ENCODE results near the gene NOSIP. TPM values are rescaled to one million over a fixed set of nuclear protein-coding genes. Genes with fewer than 3 reads are reported as not detected.
A peak's percentile ranks its signal among the peaks of the same experiment; 100 is the strongest.

Gene NOSIP
- total RNA-seq, 2 experiments from 2014 or later = 202 to 203 TPM

DNA sequence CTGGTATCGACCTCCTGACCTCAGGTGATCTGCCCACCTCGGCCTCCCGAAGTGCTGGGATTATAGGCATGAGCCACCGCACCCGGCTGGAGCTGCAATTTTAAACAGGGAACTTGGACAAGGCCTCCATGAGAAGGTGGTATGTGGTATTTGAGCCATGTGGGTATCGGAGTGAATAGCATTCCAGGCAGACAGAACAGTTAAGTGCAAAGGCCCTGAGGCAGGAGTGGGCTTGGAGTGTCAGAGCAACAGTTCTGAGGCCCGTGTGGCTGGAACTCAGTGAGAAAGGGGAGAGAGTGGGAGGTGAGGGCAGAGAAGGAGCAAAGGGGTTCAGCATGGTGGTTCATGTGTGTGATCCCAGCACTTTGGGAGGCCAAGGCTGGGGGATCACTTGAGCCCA, 49.6 kb downstream of the NOSIP start:
- Histone ChIP-seq H3K4me1 (ENCODE audit: insufficient read depth, low read length) (peaks cover 43% of the 10 kb centered on the region), H3K27me3 (ENCODE audit: control insufficient read depth in 1 of 2, insufficient read depth in 2 of 2, low read length in 2 of 2) (no peaks in the 10 kb centered on the region), H3K27ac (ENCODE audit: low read depth in 1 of 2, low read length in 2 of 2) (no peak overlapping the region), H3K36me3 (ENCODE audit: insufficient read depth, low read length) (no peaks in the 10 kb centered on the region), H3K4me3 (ENCODE audit: low read length) (no peak overlapping the region), H3K9me3 (ENCODE audit: control insufficient read depth in 1 of 2, insufficient read depth in 1 of 2, low read length in 2 of 2) (no peaks in the 10 kb centered on the region)
- no peaks in the 10 kb centered on the region for H3K9me3 Mint-ChIP-seq
- intact Hi-C loops (cut with DNase I, micrococcal nuclease) = no loop called here
- no peak overlapping the region for H3K4me3 Mint-ChIP-seq
- no peak overlapping the region for H3K27ac Mint-ChIP-seq
- POLR2A ChIA-PET = no interaction called here
- no peak for TF ChIP-seq CTCF (IDR thresholded peaks at IDR 0.05)
- CTCF ChIA-PET = interaction anchor here (0.6 to 1.7 kb wide), 3 partner anchors 16 to 313 kb away, joined by 4 read pairs; no protein-coding TSS in a partner anchor
- peaks cover 42% of the 10 kb centered on the region for H3K4me1 Mint-ChIP-seq (ENCODE audit: low read depth)
- ATAC-seq (ENCODE audit: poor library complexity) (no peak), DNase-seq (no peak)
- H3K27me3 Mint-ChIP-seq = no peaks in the 10 kb centered on the region
- peaks cover 5% of the 10 kb centered on the region for H3K36me3 Mint-ChIP-seq (ENCODE audit: low read depth)

- no peaks in the 10 kb centered on the region for H3K27me3 Mint-ChIP-seq
- POLR2A ChIA-PET = interaction anchor here (1.0 to 1.6 kb wide), 9 partner anchors 15 to 62 kb away, joined by 4 to 12 read pairs (median 6); partner anchors contain the start of gene FCGRT
Measured at GRCh38 chr19:49528211-49528771, 52.1 kb downstream of the NOSIP start.

GRCh38 chr19:49524812-49525455, 55.4 kb downstream of the NOSIP start:
- no peaks in the 10 kb centered on the region for H3K9me3 Mint-ChIP-seq
- TF ChIP-seq CTCF (IDR thresholded peaks at IDR 0.05) = no peak
- ATAC-seq (ENCODE audit: poor library complexity) (no peak), DNase-seq (no peak)
- intact Hi-C loops (cut with DNase I, micrococcal nuclease) = loop anchor here in 1 of 2 experiments (2.0 kb wide), 1 partner anchor 14 kb away; no protein-coding TSS in a partner anchor
- peaks cover 15% of the 10 kb centered on the region for H3K4me1 ChIP-seq (ENCODE audit: insufficient read depth, low read length)
- H3K27ac Mint-ChIP-seq = no peak overlapping the region
- H3K4me3 Mint-ChIP-seq = peak overlapping the region; percentile 15
- CTCF ChIA-PET = interaction anchor here (1.4 kb wide), 1 partner anchor 22 kb away, joined by 5 read pairs; no protein-coding TSS in a partner anchor
- no peak overlapping the region for H3K4me3 ChIP-seq (ENCODE audit: low read length)
- no peaks in the 10 kb centered on the region for H3K9me3 ChIP-seq (ENCODE audit: control insufficient read depth in 1 of 2, insufficient read depth in 1 of 2, low read length in 2 of 2)
- no peak overlapping the region for H3K27ac ChIP-seq (ENCODE audit: low read depth in 1 of 2, low read length in 2 of 2)
- H3K36me3 ChIP-seq (ENCODE audit: insufficient read depth, low read length) = peaks cover 2% of the 10 kb centered on the region
- H3K4me1 Mint-ChIP-seq (ENCODE audit: low read depth) = peaks cover 22% of the 10 kb centered on the region
- H3K27me3 ChIP-seq (ENCODE audit: control insufficient read depth in 1 of 2, insufficient read depth in 2 of 2, low read length in 2 of 2) = no peaks in the 10 kb centered on the region
- H3K36me3 Mint-ChIP-seq (ENCODE audit: low read depth) = peaks cover 20% of the 10 kb centered on the region
- POLR2A ChIA-PET = no interaction called here
- H3K27me3 Mint-ChIP-seq = no peaks in the 10 kb centered on the region

More at GRCh38 chr19:49528211-49528771, 52.1 kb downstream of the NOSIP start:
- no peak overlapping the region for H3K27ac ChIP-seq (ENCODE audit: low read depth in 1 of 2, low read length in 2 of 2)
- no peak overlapping the region for H3K27ac Mint-ChIP-seq
- ATAC-seq (ENCODE audit: poor library complexity) (no peak), DNase-seq (peak in 1 of 14 experiments; percentile 13)
- no peaks in the 10 kb centered on the region for H3K9me3 Mint-ChIP-seq
- H3K4me3 Mint-ChIP-seq = peak overlapping the region; percentile 84
- H3K9me3 ChIP-seq (ENCODE audit: control insufficient read depth in 1 of 2, insufficient read depth in 1 of 2, low read length in 2 of 2) = no peaks in the 10 kb centered on the region
- intact Hi-C loops (cut with DNase I, micrococcal nuclease) = loop anchor here in 1 of 2 experiments (2.0 kb wide), 1 partner anchor 15 kb away; the partner anchor contains the start of gene FCGRT
- peak overlapping the region; percentile 54 for H3K4me3 ChIP-seq (ENCODE audit: low read length)
- no peaks in the 10 kb centered on the region for H3K36me3 ChIP-seq (ENCODE audit: insufficient read depth, low read length)
- H3K4me1 ChIP-seq (ENCODE audit: insufficient read depth, low read length) = peaks cover 20% of the 10 kb centered on the region
- TF ChIP-seq CTCF (IDR thresholded peaks at IDR 0.05) = no peak
- peaks cover 32% of the 10 kb centered on the region for H3K4me1 Mint-ChIP-seq (ENCODE audit: low read depth)
- peaks cover 15% of the 10 kb centered on the region for H3K36me3 Mint-ChIP-seq (ENCODE audit: low read depth)
- H3K27me3 ChIP-seq (ENCODE audit: control insufficient read depth in 1 of 2, insufficient read depth in 2 of 2, low read length in 2 of 2) = no peaks in the 10 kb centered on the region
- CTCF ChIA-PET = interaction anchor here (1.5 to 2.2 kb wide), 2 partner anchors 22 to 42 kb away, joined by 5 to 11 read pairs; no protein-coding TSS in a partner anchor

Measured in CD4-positive, alpha-beta T cell (primary cell).